ENCODE data around the gene FRS2. TPM values are rescaled to one million over a fixed set of nuclear protein-coding genes. Genes with fewer than 3 reads are reported as not detected.

Gene FRS2
- total RNA-seq, 1 experiment from 2014 or later: 20.6 TPM

GRCh38 chr12:69516950-69517349, 46.8 kb downstream of the FRS2 start:
- DNase-seq (ENCODE audit: low spot score): no peak
- in situ Hi-C loops (cut with HindIII; ENCODE audit: low sequenced_read_pairs): no loop called here

- DNase-seq (ENCODE audit: low spot score): no peak
- in situ Hi-C loops (cut with HindIII; ENCODE audit: low sequenced_read_pairs): no loop called here
These were observed 47.2 kb downstream of the FRS2 start for GRCh38 chr12:69517406-69517805.

GRCh38 chr12:69519871-69520270, 49.7 kb downstream of the FRS2 start:
- in situ Hi-C loops (cut with HindIII; ENCODE audit: low sequenced_read_pairs): no loop called here
- DNase-seq (ENCODE audit: low spot score): no peak

GRCh38 chr12:69523433-69524330, 53.5 kb downstream of the FRS2 start:
- no peak for DNase-seq (ENCODE audit: low spot score)
- in situ Hi-C loops (cut with HindIII; ENCODE audit: low sequenced_read_pairs): no loop called here

GRCh38 chr12:69524331-69524630, 54.1 kb downstream of the FRS2 start:
- in situ Hi-C loops (cut with HindIII; ENCODE audit: low sequenced_read_pairs): no loop called here

GRCh38 chr12:69524755-69525469, 54.7 kb downstream of the FRS2 start:
- in situ Hi-C loops (cut with HindIII; ENCODE audit: low sequenced_read_pairs): no loop called here

More at GRCh38 chr12:69524331-69524630, 54.1 kb downstream of the FRS2 start:
- no peak for DNase-seq (ENCODE audit: low spot score)

GRCh38 chr12:69527506-69528272, 57.5 kb downstream of the FRS2 start:
- in situ Hi-C loops (cut with HindIII; ENCODE audit: low sequenced_read_pairs): no loop called here
- no peak for DNase-seq (ENCODE audit: low spot score)

More at GRCh38 chr12:69524755-69525469, 54.7 kb downstream of the FRS2 start:
- DNase-seq (ENCODE audit: low spot score): no peak

- in situ Hi-C loops (cut with HindIII; ENCODE audit: low sequenced_read_pairs): no loop called here
These were observed 58.8 kb downstream of the FRS2 start for GRCh38 chr12:69529021-69529420.

GRCh38 chr12:69533844-69534243, 63.7 kb downstream of the FRS2 start:
- peak; percentile 20 for DNase-seq (ENCODE audit: low spot score)
- in situ Hi-C loops (cut with HindIII; ENCODE audit: low sequenced_read_pairs): no loop called here

More at GRCh38 chr12:69529021-69529420, 58.8 kb downstream of the FRS2 start:
- no peak for DNase-seq (ENCODE audit: low spot score)

GRCh38 chr12:69534389-69534822, 64.2 kb downstream of the FRS2 start:
- peak; percentile 92 for DNase-seq (ENCODE audit: low spot score)
- in situ Hi-C loops (cut with HindIII; ENCODE audit: low sequenced_read_pairs): no loop called here

- DNase-seq (ENCODE audit: low spot score): no peak
- in situ Hi-C loops (cut with HindIII; ENCODE audit: low sequenced_read_pairs): no loop called here
These were observed 70.8 kb downstream of the FRS2 start for GRCh38 chr12:69540987-69541386.

- no peak for DNase-seq (ENCODE audit: low spot score)
- in situ Hi-C loops (cut with HindIII; ENCODE audit: low sequenced_read_pairs): no loop called here
These were observed 73.9 kb downstream of the FRS2 start for GRCh38 chr12:69544087-69544486.

- in situ Hi-C loops (cut with HindIII; ENCODE audit: low sequenced_read_pairs): no loop called here
- no peak for DNase-seq (ENCODE audit: low spot score)
These were observed 74.9 kb downstream of the FRS2 start for GRCh38 chr12:69545081-69545480.

- in situ Hi-C loops (cut with HindIII; ENCODE audit: low sequenced_read_pairs): no loop called here
- no peak for DNase-seq (ENCODE audit: low spot score)
These were observed 76.7 kb downstream of the FRS2 start for GRCh38 chr12:69546693-69547438.

GRCh38 chr12:69548687-69549086, 78.5 kb downstream of the FRS2 start:
- no peak for DNase-seq (ENCODE audit: low spot score)
- in situ Hi-C loops (cut with HindIII; ENCODE audit: low sequenced_read_pairs): no loop called here

GRCh38 chr12:69550569-69551350, 80.6 kb downstream of the FRS2 start:
- in situ Hi-C loops (cut with HindIII; ENCODE audit: low sequenced_read_pairs): no loop called here
- no peak for DNase-seq (ENCODE audit: low spot score)

- DNase-seq (ENCODE audit: low spot score): peak; percentile 67
- in situ Hi-C loops (cut with HindIII; ENCODE audit: low sequenced_read_pairs): no loop called here
These were observed 83.5 kb downstream of the FRS2 start for GRCh38 chr12:69553628-69554248.

GRCh38 chr12:69555461-69555860, 85.3 kb downstream of the FRS2 start:
- no peak for DNase-seq (ENCODE audit: low spot score)
- in situ Hi-C loops (cut with HindIII; ENCODE audit: low sequenced_read_pairs): no loop called here

Measured in G401 (cell line).